ENCODE measurements around the gene PDS5A.

PDS5A gene

DNA sequence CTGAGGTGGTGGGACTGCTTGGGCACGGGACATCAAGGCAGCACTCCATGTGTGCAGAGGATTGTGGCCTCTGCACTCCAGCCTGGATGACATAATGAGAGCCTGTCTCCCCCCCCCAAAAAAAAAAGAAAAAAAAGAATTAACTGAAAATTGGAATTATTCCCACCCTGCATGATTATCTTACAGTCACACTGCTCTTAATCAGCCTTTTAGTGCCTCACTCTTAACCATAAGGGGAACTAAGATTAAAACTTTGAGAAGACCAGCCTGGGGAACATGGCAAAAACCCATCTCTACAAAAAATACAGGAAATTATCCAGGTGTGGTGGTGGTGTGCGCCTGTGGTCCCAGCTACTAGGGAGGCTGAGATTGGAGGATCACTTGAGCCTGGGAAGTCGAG lies 185.2 kb downstream of the PDS5A start:
- TF ChIP-seq SNAI2 (CRISPR knock-in tag; IDR thresholded peaks at IDR 0.05) (no peak), ZFP3 (CRISPR knock-in tag; IDR thresholded peaks at IDR 0.05) (no peak), GLIS3 (CRISPR knock-in tag; IDR thresholded peaks at IDR 0.05) (no peak), PPARA (CRISPR knock-in tag; IDR thresholded peaks at IDR 0.05; ENCODE audit: borderline replicate concordance) (no peak), ISL1 (CRISPR knock-in tag; IDR thresholded peaks at IDR 0.05) (no peak), ESRRG (CRISPR knock-in tag; IDR thresholded peaks at IDR 0.05) (no peak), ZC3H10 (CRISPR knock-in tag; IDR thresholded peaks at IDR 0.05) (no peak), OSR1 (CRISPR knock-in tag; IDR thresholded peaks at IDR 0.05) (no peak), TOX (CRISPR knock-in tag; IDR thresholded peaks at IDR 0.05; ENCODE audit: borderline replicate concordance) (no peak), ZFP30 (CRISPR knock-in tag; IDR thresholded peaks at IDR 0.05) (no peak)
- TF ChIP-seq, protein P1, sequence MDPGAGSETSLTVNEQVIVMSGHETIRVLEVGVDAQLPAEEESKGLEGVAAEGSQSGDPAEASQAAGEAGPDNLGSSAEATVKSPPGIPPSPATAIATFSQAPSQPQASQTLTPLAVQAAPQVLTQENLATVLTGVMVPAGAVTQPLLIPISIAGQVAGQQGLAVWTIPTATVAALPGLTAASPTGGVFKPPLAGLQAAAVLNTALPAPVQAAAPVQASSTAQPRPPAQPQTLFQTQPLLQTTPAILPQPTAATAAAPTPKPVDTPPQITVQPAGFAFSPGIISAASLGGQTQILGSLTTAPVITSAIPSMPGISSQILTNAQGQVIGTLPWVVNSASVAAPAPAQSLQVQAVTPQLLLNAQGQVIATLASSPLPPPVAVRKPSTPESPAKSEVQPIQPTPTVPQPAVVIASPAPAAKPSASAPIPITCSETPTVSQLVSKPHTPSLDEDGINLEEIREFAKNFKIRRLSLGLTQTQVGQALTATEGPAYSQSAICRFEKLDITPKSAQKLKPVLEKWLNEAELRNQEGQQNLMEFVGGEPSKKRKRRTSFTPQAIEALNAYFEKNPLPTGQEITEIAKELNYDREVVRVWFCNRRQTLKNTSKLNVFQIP (CRISPR knock-in tag; IDR thresholded peaks at IDR 0.05; ENCODE audit: borderline replicate concordance, low read depth) = no peak
- TF ChIP-seq, protein P2, sequence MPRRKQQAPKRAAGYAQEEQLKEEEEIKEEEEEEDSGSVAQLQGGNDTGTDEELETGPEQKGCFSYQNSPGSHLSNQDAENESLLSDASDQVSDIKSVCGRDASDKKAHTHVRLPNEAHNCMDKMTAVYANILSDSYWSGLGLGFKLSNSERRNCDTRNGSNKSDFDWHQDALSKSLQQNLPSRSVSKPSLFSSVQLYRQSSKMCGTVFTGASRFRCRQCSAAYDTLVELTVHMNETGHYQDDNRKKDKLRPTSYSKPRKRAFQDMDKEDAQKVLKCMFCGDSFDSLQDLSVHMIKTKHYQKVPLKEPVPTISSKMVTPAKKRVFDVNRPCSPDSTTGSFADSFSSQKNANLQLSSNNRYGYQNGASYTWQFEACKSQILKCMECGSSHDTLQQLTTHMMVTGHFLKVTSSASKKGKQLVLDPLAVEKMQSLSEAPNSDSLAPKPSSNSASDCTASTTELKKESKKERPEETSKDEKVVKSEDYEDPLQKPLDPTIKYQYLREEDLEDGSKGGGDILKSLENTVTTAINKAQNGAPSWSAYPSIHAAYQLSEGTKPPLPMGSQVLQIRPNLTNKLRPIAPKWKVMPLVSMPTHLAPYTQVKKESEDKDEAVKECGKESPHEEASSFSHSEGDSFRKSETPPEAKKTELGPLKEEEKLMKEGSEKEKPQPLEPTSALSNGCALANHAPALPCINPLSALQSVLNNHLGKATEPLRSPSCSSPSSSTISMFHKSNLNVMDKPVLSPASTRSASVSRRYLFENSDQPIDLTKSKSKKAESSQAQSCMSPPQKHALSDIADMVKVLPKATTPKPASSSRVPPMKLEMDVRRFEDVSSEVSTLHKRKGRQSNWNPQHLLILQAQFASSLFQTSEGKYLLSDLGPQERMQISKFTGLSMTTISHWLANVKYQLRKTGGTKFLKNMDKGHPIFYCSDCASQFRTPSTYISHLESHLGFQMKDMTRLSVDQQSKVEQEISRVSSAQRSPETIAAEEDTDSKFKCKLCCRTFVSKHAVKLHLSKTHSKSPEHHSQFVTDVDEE (CRISPR knock-in tag; IDR thresholded peaks at IDR 0.05) = no peak
- no peak for ATAC-seq

DNA sequence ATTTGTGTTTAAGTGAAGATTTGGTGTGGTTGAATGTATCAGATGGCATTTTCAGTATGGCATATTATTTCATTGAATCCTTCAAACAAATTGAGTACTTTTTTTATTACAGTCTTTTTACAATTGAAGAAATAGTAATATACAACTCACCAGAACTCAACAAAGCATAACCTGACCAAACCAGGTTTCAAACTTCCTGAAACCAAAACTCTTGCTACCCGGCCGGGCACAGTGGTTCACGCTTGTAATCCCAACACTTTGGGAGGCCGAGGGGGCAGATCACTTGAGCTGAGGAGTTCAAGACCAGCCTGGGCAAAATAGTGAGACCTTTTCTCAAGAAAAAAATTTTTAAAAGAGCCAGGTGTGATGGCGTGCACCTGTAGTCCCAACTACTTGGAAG lies 185.6 kb downstream of the PDS5A start:
- TF ChIP-seq PPARA (CRISPR knock-in tag; IDR thresholded peaks at IDR 0.05; ENCODE audit: borderline replicate concordance) (no peak), ZC3H10 (CRISPR knock-in tag; IDR thresholded peaks at IDR 0.05) (no peak)
- no peak for ATAC-seq

DNA sequence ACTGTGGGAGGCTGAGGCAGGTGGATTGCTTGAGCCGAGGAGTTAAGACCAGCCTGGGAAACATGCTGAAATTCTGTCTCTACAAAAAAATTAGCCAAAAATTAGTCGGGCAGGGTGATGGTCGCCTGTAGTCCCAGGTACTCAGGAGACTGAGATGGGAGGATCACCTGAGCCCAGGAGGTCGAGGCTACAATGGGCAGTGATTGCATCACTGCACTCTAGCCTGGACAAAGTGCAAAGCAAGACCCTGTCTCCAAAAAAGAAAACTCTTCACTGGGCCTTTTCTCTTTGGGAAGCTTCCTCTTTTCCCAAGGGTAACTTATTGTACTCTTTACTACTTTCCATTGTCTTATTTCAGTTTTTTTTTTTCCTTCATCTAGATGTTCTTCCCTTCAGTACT lies 190.9 kb downstream of the PDS5A start:
- TF ChIP-seq GLIS3 (CRISPR knock-in tag; IDR thresholded peaks at IDR 0.05) (no peak), TCF4 (CRISPR knock-in tag; IDR thresholded peaks at IDR 0.05; ENCODE audit: borderline replicate concordance) (no peak), ISL1 (CRISPR knock-in tag; IDR thresholded peaks at IDR 0.05) (no peak), BACH2 (CRISPR knock-in tag; IDR thresholded peaks at IDR 0.05; ENCODE audit: borderline replicate concordance) (no peak)
- TF ChIP-seq, protein P2 (CRISPR knock-in tag; IDR thresholded peaks at IDR 0.05) = no peak
- no peak for ATAC-seq

DNA sequence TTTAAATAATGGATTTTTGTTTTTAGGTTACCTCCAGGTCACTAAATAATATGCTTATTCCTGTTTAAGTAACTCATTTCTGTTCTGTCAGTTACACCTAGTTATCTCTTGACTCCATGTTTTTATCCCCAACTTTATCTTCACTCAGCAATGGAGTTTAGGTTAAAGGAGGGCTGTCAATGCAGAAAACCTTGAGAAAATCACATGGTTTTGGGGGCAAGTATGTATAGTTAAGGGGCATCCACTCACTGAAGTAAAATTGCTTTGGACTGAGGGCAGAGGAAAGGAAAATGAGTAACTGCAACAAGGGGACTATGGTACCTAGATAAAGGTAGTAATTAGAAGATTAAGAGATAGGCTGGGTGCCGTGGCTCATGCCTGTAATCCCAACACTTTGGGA lies 192.6 kb downstream of the PDS5A start:
- ATAC-seq = no peak
- TF ChIP-seq ZFP30 (CRISPR knock-in tag; IDR thresholded peaks at IDR 0.05) = no peak
- TF ChIP-seq PPARA (CRISPR knock-in tag; IDR thresholded peaks at IDR 0.05; ENCODE audit: borderline replicate concordance) = no peak
- no peak for TF ChIP-seq GLIS3 (CRISPR knock-in tag; IDR thresholded peaks at IDR 0.05)
- TF ChIP-seq, protein P3, sequence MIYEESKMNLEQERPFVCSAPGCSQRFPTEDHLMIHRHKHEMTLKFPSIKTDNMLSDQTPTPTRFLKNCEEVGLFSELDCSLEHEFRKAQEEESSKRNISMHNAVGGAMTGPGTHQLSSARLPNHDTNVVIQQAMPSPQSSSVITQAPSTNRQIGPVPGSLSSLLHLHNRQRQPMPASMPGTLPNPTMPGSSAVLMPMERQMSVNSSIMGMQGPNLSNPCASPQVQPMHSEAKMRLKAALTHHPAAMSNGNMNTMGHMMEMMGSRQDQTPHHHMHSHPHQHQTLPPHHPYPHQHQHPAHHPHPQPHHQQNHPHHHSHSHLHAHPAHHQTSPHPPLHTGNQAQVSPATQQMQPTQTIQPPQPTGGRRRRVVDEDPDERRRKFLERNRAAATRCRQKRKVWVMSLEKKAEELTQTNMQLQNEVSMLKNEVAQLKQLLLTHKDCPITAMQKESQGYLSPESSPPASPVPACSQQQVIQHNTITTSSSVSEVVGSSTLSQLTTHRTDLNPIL (CRISPR knock-in tag; IDR thresholded peaks at IDR 0.05; ENCODE audit: low read depth) = no peak
- TF ChIP-seq RARB (CRISPR knock-in tag; IDR thresholded peaks at IDR 0.05) = no peak
- no peak for TF ChIP-seq ZC3H10 (CRISPR knock-in tag; IDR thresholded peaks at IDR 0.05)
- TF ChIP-seq ZNF70 (CRISPR knock-in tag; IDR thresholded peaks at IDR 0.05) = no peak
- no peak for TF ChIP-seq CSDC2 (CRISPR knock-in tag; IDR thresholded peaks at IDR 0.05)
- TF ChIP-seq ZNF565 (CRISPR knock-in tag; conservative IDR thresholded peaks at IDR 0.05; ENCODE audit: low read depth) = no peak
- TF ChIP-seq, protein P4, sequence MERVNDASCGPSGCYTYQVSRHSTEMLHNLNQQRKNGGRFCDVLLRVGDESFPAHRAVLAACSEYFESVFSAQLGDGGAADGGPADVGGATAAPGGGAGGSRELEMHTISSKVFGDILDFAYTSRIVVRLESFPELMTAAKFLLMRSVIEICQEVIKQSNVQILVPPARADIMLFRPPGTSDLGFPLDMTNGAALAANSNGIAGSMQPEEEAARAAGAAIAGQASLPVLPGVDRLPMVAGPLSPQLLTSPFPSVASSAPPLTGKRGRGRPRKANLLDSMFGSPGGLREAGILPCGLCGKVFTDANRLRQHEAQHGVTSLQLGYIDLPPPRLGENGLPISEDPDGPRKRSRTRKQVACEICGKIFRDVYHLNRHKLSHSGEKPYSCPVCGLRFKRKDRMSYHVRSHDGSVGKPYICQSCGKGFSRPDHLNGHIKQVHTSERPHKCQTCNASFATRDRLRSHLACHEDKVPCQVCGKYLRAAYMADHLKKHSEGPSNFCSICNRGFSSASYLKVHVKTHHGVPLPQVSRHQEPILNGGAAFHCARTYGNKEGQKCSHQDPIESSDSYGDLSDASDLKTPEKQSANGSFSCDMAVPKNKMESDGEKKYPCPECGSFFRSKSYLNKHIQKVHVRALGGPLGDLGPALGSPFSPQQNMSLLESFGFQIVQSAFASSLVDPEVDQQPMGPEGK (CRISPR knock-in tag; IDR thresholded peaks at IDR 0.05; ENCODE audit: borderline replicate concordance) = no peak
- no peak for TF ChIP-seq ZFP3 (CRISPR knock-in tag; IDR thresholded peaks at IDR 0.05)
- TF ChIP-seq ARNTL (CRISPR knock-in tag; IDR thresholded peaks at IDR 0.05; ENCODE audit: borderline replicate concordance, low read depth) = no peak
- TF ChIP-seq, protein P2 (CRISPR knock-in tag; IDR thresholded peaks at IDR 0.05) = no peak
- no peak for TF ChIP-seq TCF4 (CRISPR knock-in tag; IDR thresholded peaks at IDR 0.05; ENCODE audit: borderline replicate concordance)
- TF ChIP-seq ESRRG (CRISPR knock-in tag; IDR thresholded peaks at IDR 0.05) = no peak
